B cell (primary cell): ENCODE measurements around the gene BEX4. TPM values are rescaled to one million over a fixed set of nuclear protein-coding genes. Genes with fewer than 3 reads are reported as not detected.

ENCODE experiments used
- ATAC-seq: fragments of 200-7000 bp; cut with Tn5 transposase; one replicate; pipeline ENCODE4 v1.10.0; 2021; ENCODE audit warnings: low read depth, mild to moderate bottlenecking, moderate number of reproducible peaks, moderate library complexity
- CTCF ChIA-PET: fragments of 350-600 bp; sonication (Branson Sonifier 250); formaldehyde crosslinking; loops from one replicate; lab custom pipeline; 2021; ENCODE audit warnings: antibody characterized with exemption, inconsistent platforms; lab: Charles Lee
- POLR2A ChIA-PET: fragments of 350-600 bp; sonication (Branson Sonifier 250); formaldehyde crosslinking; loops from one replicate; lab custom pipeline; 2021; ENCODE audit warnings: antibody characterized with exemption; lab: Charles Lee
- DNase-seq: peaks from one replicate; pipeline ENCODE4 v3.0.0; 2013
- H2AFZ ChIP-seq: 2 replicates; pipeline ENCODE4 v1.6.1; 2012; ENCODE audit warnings: mild to moderate bottlenecking, low read depth, low read length; ENCODE audit not compliant: insufficient read depth, poor library complexity, severe bottlenecking
- H3K27ac ChIP-seq, 2 donors: 1 replicate in 1 of 2; 2 replicates in 1 of 2; pipeline ENCODE4 v1.5.1; 2012 to 2013; ENCODE audit warnings: low read length in 2 of 2, mild to moderate bottlenecking in 2 of 2, moderate library complexity in 1 of 2
- H3K27me3 ChIP-seq, 4 experiments: fragments of 200-600 bp in 1 of 4; sonication (generic) in 1 of 4; replicated peaks in 1 of 4; 1 replicate in 2 of 4; 2 replicates in 2 of 4; pipeline versions ENCODE4 v1.6.1 to v1.7.0; 2013 to 2016; ENCODE audit warnings: low read length in 3 of 4, mild to moderate bottlenecking in 2 of 4, mixed read lengths in 1 of 4, moderate library complexity in 1 of 4; ENCODE audit not compliant: insufficient read depth in 4 of 4, control insufficient read depth in 3 of 4; ENCODE audit errors: control extremely low read depth in 1 of 4
- H3K36me3 ChIP-seq, 2 experiments: replicated peaks in 1 of 2; 1 replicate in 1 of 2; 2 replicates in 1 of 2; pipeline versions ENCODE4 v1.6.1 to v1.7.1; 2013; ENCODE audit warnings: low read length in 1 of 2; ENCODE audit not compliant: insufficient read depth in 2 of 2, control insufficient read depth in 1 of 2; ENCODE audit errors: control extremely low read depth in 1 of 2, extremely low read depth in 1 of 2
- H3K4me1 ChIP-seq, 2 donors: fragments of 200-600 bp in 1 of 2; sonication (generic) in 1 of 2; 1 replicate in 1 of 2; 2 replicates in 1 of 2; pipeline versions ENCODE4 v1.5.1 to v1.6.1; 2013 to 2017; ENCODE audit warnings: low read length in 2 of 2; ENCODE audit not compliant: control insufficient read depth in 2 of 2, insufficient read depth in 2 of 2
- H3K4me2 ChIP-seq: replicated peaks from 2 replicates; pipeline ENCODE3; 2012; ENCODE audit warnings: mild to moderate bottlenecking, low read depth, low read length; ENCODE audit not compliant: poor library complexity, severe bottlenecking
- H3K4me3 ChIP-seq, 5 experiments: fragments of 200-600 bp in 1 of 5; sonication (generic) in 1 of 5; 1 replicate in 3 of 5; 2 replicates in 2 of 5; pipeline versions ENCODE4 v1.5.1 to v1.7.0; 2011 to 2016; ENCODE audit warnings: low read length in 4 of 5, mild to moderate bottlenecking in 4 of 5, low read depth in 2 of 5, control low read depth in 1 of 5, moderate library complexity in 1 of 5; ENCODE audit not compliant: insufficient read depth in 1 of 5; ENCODE audit errors: control extremely low read depth in 1 of 5, extremely low read depth in 1 of 5
- H3K79me2 ChIP-seq: fragments of 200-600 bp; sonication (generic); one replicate; pipeline ENCODE4 v1.6.0; 2016; ENCODE audit warnings: low read length; ENCODE audit not compliant: control insufficient read depth, insufficient read depth
- H3K9ac ChIP-seq: fragments of 200-600 bp; sonication (generic); 2 replicates; pipeline ENCODE4 v1.6.1; 2017; ENCODE audit warnings: mild to moderate bottlenecking, low read length, moderate library complexity
- H3K9me3 ChIP-seq, 3 donors: one replicate each; pipeline versions ENCODE4 v1.6.1 to v1.7.1; 2013; ENCODE audit warnings: low read length in 2 of 3; ENCODE audit not compliant: control insufficient read depth in 2 of 3, insufficient read depth in 1 of 3; ENCODE audit errors: control extremely low read depth in 1 of 3
- H4K20me1 ChIP-seq: 2 replicates; pipeline ENCODE4 v1.6.0; 2012; ENCODE audit warnings: mild to moderate bottlenecking, low read length; ENCODE audit not compliant: insufficient read depth, control insufficient read depth, poor library complexity, severe bottlenecking
- H3K27ac Mint-ChIP-seq: one replicate; pipeline ENCODE4 v1.8.0; 2021; ENCODE audit warnings: mixed read lengths
- H3K27me3 Mint-ChIP-seq: one replicate; pipeline ENCODE4 v1.8.0; 2021; ENCODE audit warnings: mixed read lengths
- H3K4me1 Mint-ChIP-seq: one replicate; pipeline ENCODE4 v1.8.0; 2021; ENCODE audit warnings: mixed read lengths
- H3K4me3 Mint-ChIP-seq: one replicate; pipeline ENCODE4 v1.8.0; 2021; ENCODE audit warnings: mixed read lengths
- H3K9me3 Mint-ChIP-seq: one replicate; pipeline ENCODE4 v1.8.0; 2022; ENCODE audit warnings: mixed read lengths; ENCODE audit not compliant: insufficient read depth
- EZH2 ChIP-seq: IDR thresholded peaks from 2 replicates; pipeline ENCODE4 v1.6.1; 2012; ENCODE audit warnings: borderline replicate concordance, low read depth, mild to moderate bottlenecking, moderate library complexity, low read length; ENCODE audit not compliant: insufficient read depth, poor library complexity, severe bottlenecking
- WGBS: methylation state at CpG from one replicate; pipeline ENCODE4 v1.1.5; 2013; ENCODE audit warnings: missing lambda C conversion rate; ENCODE audit not compliant: insufficient coverage; 5-methylcytosine and 5-hydroxymethylcytosine counted together
- intact Hi-C: fragments of 100-400 bp; cut with micrococcal nuclease; formaldehyde crosslinking; loops from one replicate; pipeline ENCODE4 v1.10.0; 2022
- polyA plus RNA-seq: library from polyadenylated mRNA; depleted of rRNA; stranded (reverse); fragments of >200 nt; gene quantifications from 2 replicates; pipeline ENCODE4 v1.2.3, GENCODE V29; 2012
- total RNA-seq, 2 donors: library from RNA; stranded (reverse); fragments of 120-200 nt in 1 of 2; gene quantifications; 1 replicate in 1 of 2; 2 replicates in 1 of 2; pipeline versions ENCODE4 v1.2.3 to v1.2.4, GENCODE V29; 2013 to 2022
- TF ChIP-seq, protein P1 (sequence below): fragments of 200-600 bp; IDR thresholded peaks from one replicate; pipeline ENCODE4 v1.8.0; 2022; ENCODE audit warnings: antibody characterized with exemption, mild to moderate bottlenecking

The BEX4 gene
- total and polyA plus RNA-seq, 2 donors (not counting 1 experiment from before 2014, with no cell fraction given): 19.8 to 32.1 TPM

DNA sequence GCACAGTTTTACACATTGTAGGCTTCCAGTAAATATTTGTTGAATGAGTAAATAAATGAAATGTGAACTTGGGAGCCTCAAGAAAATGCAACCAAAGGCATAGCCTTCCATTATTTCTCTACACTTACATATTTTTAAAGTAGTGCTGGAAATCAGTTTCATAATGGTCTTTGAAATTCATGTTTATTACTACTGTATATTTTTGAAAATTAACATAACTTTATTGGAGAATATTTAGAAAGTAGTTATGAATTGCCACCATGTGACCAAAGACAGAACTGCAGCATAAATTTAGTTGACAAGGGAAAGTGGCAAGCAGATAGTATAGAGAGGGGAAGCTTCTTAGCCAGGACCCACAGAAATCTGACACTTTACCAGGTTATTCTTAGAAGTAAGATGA lies 33.6 kb downstream of the BEX4 start:
- H3K27ac Mint-ChIP-seq: no peak overlapping the region
- H3K4me2 ChIP-seq: no peak overlapping the region
- CTCF ChIA-PET: interaction anchor here (0.7 to 1.1 kb wide), 2 partner anchors 18 to 94 kb away, joined by 3 read pairs; no protein-coding TSS in a partner anchor

DNA sequence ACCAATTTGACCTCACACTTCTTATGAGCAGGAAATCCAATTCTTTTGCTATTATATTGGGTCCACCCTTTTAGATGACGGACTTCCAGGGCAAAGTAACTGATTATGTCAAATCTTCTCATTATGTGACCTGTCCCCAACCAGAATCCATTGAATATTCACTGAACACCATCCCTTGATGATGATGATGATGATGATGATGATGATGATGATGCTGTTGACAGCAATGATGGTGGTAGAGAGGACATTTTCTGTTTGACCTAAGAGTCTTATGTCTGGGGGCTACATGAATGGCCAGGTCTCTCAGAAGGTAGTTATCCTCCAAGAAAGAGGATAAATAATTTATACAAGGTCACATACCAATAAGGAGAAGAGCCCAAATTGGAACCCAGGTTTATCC lies 34.9 kb downstream of the BEX4 start:
- Mint-ChIP-seq H3K4me1 (peaks cover 12% of the 10 kb centered on the region), H3K27me3 (peaks cover 9% of the 10 kb centered on the region), H3K27ac (no peak overlapping the region), H3K9me3 (no peaks in the 10 kb centered on the region), H3K4me3 (no peak overlapping the region)
- H3K79me2 ChIP-seq: peaks cover 4% of the 10 kb centered on the region
- H3K4me2 ChIP-seq: no peak overlapping the region
- intact Hi-C loops: no loop called here
- H3K4me1 ChIP-seq: peaks cover 0 to 10% of the 10 kb centered on the region in 2 donors
- ChIA-PET CTCF (no interaction called here), POLR2A (no interaction called here)
- H3K27me3 ChIP-seq: no peaks in the 10 kb centered on the region
- no peak for TF ChIP-seq EZH2
- TF ChIP-seq, protein P1, sequence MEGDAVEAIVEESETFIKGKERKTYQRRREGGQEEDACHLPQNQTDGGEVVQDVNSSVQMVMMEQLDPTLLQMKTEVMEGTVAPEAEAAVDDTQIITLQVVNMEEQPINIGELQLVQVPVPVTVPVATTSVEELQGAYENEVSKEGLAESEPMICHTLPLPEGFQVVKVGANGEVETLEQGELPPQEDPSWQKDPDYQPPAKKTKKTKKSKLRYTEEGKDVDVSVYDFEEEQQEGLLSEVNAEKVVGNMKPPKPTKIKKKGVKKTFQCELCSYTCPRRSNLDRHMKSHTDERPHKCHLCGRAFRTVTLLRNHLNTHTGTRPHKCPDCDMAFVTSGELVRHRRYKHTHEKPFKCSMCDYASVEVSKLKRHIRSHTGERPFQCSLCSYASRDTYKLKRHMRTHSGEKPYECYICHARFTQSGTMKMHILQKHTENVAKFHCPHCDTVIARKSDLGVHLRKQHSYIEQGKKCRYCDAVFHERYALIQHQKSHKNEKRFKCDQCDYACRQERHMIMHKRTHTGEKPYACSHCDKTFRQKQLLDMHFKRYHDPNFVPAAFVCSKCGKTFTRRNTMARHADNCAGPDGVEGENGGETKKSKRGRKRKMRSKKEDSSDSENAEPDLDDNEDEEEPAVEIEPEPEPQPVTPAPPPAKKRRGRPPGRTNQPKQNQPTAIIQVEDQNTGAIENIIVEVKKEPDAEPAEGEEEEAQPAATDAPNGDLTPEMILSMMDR: no peak
- no peaks in the 10 kb centered on the region for H4K20me1 ChIP-seq
- H3K9ac ChIP-seq: no peak overlapping the region
- no peaks in the 10 kb centered on the region for H3K9me3 ChIP-seq
- H3K36me3 ChIP-seq: no peaks in the 10 kb centered on the region
- no peak overlapping the region for H3K4me3 ChIP-seq
- ATAC-seq (no peak), DNase-seq (no peak)
- no peak overlapping the region for H3K27ac ChIP-seq
- H2AFZ ChIP-seq: no peak overlapping the region
- no CpG with 5 or more reads among the region's 1 CpG for WGBS

More for the DNA sequence above, 33.6 kb downstream of the BEX4 start:
- Histone ChIP-seq H3K79me2 (no peaks in the 10 kb centered on the region), H3K9me3 (no peaks in the 10 kb centered on the region), H3K36me3 (no peaks in the 10 kb centered on the region), H3K4me3 (no peak overlapping the region), H3K4me1 (peaks cover 0 to under 1% of the 10 kb centered on the region in 2 donors), H4K20me1 (no peaks in the 10 kb centered on the region), H3K27ac (no peak overlapping the region), H3K27me3 (no peaks in the 10 kb centered on the region), H2AFZ (no peak overlapping the region), H3K9ac (no peak overlapping the region)
- peaks cover 9% of the 10 kb centered on the region for H3K27me3 Mint-ChIP-seq
- no peak for TF ChIP-seq EZH2
- TF ChIP-seq, protein P1: peak; percentile 51
- no peak for ATAC-seq
- peak; percentile 29 for DNase-seq
- POLR2A ChIA-PET: no interaction called here
- no peaks in the 10 kb centered on the region for H3K9me3 Mint-ChIP-seq
- H3K4me3 Mint-ChIP-seq: no peak overlapping the region
- H3K4me1 Mint-ChIP-seq: peaks cover 2% of the 10 kb centered on the region
- intact Hi-C loops: loop anchor here (1.0 kb wide), 1 partner anchor 37 kb away; no protein-coding TSS in a partner anchor
